CD8-positive, alpha-beta memory T cell (primary cell): ENCODE results near the gene PPAT. TPM values are rescaled to one million over a fixed set of nuclear protein-coding genes. Genes with fewer than 3 reads are reported as not detected.

Experiments
- CTCF ChIA-PET: fragments of 350-600 bp; sonication (Branson Sonifier 250); formaldehyde crosslinking; loops from one replicate; lab custom pipeline; 2021; ENCODE audit warnings: antibody characterized with exemption; lab: Charles Lee
- POLR2A ChIA-PET: fragments of 350-600 bp; sonication (Branson Sonifier 250); formaldehyde crosslinking; loops from one replicate; lab custom pipeline; 2021; ENCODE audit warnings: antibody characterized with exemption; lab: Charles Lee
- DNase-seq, 5 donors: peaks; one replicate each; pipeline versions ENCODE4 v3.0.0 to v3.0.0-alpha.2; 2020 to 2022; ENCODE audit warnings: mixed read lengths in 1 of 5
- H3K27ac ChIP-seq: one replicate; pipeline ENCODE4 v1.7.0; 2013; ENCODE audit warnings: low read depth, mild to moderate bottlenecking, low read length, moderate library complexity
- H3K27me3 ChIP-seq: 2 replicates; pipeline ENCODE4 v1.7.0; 2013; ENCODE audit warnings: low read length, mild to moderate bottlenecking; ENCODE audit not compliant: insufficient read depth, poor library complexity, severe bottlenecking
- H3K36me3 ChIP-seq: 2 replicates; pipeline ENCODE4 v1.7.0; 2013; ENCODE audit warnings: mild to moderate bottlenecking, low read length, moderate library complexity; ENCODE audit not compliant: insufficient read depth
- H3K4me1 ChIP-seq: 2 replicates; pipeline ENCODE4 v1.7.0; 2013; ENCODE audit warnings: mild to moderate bottlenecking, low read length, moderate library complexity; ENCODE audit not compliant: insufficient read depth
- H3K4me3 ChIP-seq: 2 replicates; pipeline ENCODE4 v1.7.0; 2013; ENCODE audit warnings: mild to moderate bottlenecking, low read length
- H3K9me3 ChIP-seq: 2 replicates; pipeline ENCODE4 v1.7.0; 2013; ENCODE audit warnings: mild to moderate bottlenecking, low read length
- H3K27ac Mint-ChIP-seq, 8 donors: one replicate each; pipeline ENCODE4 v1.8.0; 2020 to 2021; ENCODE audit warnings: mixed read lengths in 8 of 8, mild to moderate bottlenecking in 6 of 8, inconsistent platforms in 3 of 8, moderate library complexity in 3 of 8
- H3K27me3 Mint-ChIP-seq, 2 donors: one replicate each; pipeline ENCODE4 v1.8.0; 2020 to 2021; ENCODE audit warnings: mixed read lengths in 2 of 2, mild to moderate bottlenecking in 1 of 2, moderate library complexity in 1 of 2
- H3K36me3 Mint-ChIP-seq, 3 donors: one replicate each; pipeline ENCODE4 v1.8.0; 2020 to 2021; ENCODE audit warnings: mixed read lengths in 3 of 3, inconsistent platforms in 1 of 3, mild to moderate bottlenecking in 1 of 3
- H3K4me1 Mint-ChIP-seq, 3 donors: one replicate each; pipeline ENCODE4 v1.8.0; 2020 to 2021; ENCODE audit warnings: mixed read lengths in 3 of 3, inconsistent platforms in 1 of 3, mild to moderate bottlenecking in 1 of 3
- H3K4me3 Mint-ChIP-seq, 7 donors: one replicate each; pipeline ENCODE4 v1.8.0; 2020 to 2021; ENCODE audit warnings: mixed read lengths in 7 of 7, mild to moderate bottlenecking in 6 of 7, moderate library complexity in 4 of 7, inconsistent platforms in 2 of 7
- H3K9me3 Mint-ChIP-seq, 5 donors: one replicate each; pipeline ENCODE4 v1.8.0; 2020 to 2022; ENCODE audit warnings: mixed read lengths in 5 of 5, mild to moderate bottlenecking in 3 of 5, moderate library complexity in 2 of 5, inconsistent platforms in 1 of 5
- polyA plus RNA-seq: library from polyadenylated mRNA; unstranded; fragments of 300-500 nt; fragmentation: Illumina TruSeq; gene quantifications from one replicate; pipeline ENCODE4 v1.2.3, GENCODE V29; 2021
- total RNA-seq, 2 experiments: library from RNA; stranded (reverse); gene quantifications; one replicate each; pipeline ENCODE4 v1.2.3, GENCODE V29; 2021

Gene PPAT
- total RNA-seq (10 to 100 TPM; 58.5 to 63.1 TPM), polyA plus RNA-seq (14.0 TPM)

GRCh38 chr4:56435140-56435926, at the start of gene PPAT:
Gene PPAT (minus strand): TSS chr4:56435615. CDS start chr4:56435477, 138 bp downstream.
- H3K27me3 Mint-ChIP-seq: peaks cover 0 to 3% of the 10 kb centered on the region in 2 donors
- Histone ChIP-seq H3K9me3 (no peaks in the 10 kb centered on the region), H3K27me3 (no peaks in the 10 kb centered on the region), H3K4me1 (peaks cover 22% of the 10 kb centered on the region), H3K36me3 (no peaks in the 10 kb centered on the region), H3K27ac (peak within 1 kb of the TSS; percentile 83), H3K4me3 (peak within 1 kb of the TSS; percentile 95)
- H3K27ac Mint-ChIP-seq: peak within 1 kb of the TSS; percentile 76 to 99 (median 94)
- ChIA-PET POLR2A (interaction anchor here (0.7 to 4.9 kb wide), 12 partner anchors 8 to 890 kb away, joined by 3 to 57 read pairs (median 8); partner anchors contain the start of genes AASDH, CEP135, NOA1 and POLR2B), CTCF (interaction anchor here (0.8 to 4.7 kb wide), 20 partner anchors 11 to 543 kb away, joined by 3 to 31 read pairs (median 6); partner anchors contain the start of genes AASDH, CEP135, NOA1 and POLR2B)
- H3K4me1 Mint-ChIP-seq: peaks cover 31 to 55% (median 54%) of the 10 kb centered on the region in 3 donors
- H3K36me3 Mint-ChIP-seq: peaks cover 0 to 15% (median 0%) of the 10 kb centered on the region in 3 donors
- DNase-seq: peak; percentile 98 to 99 (median 99)
- H3K9me3 Mint-ChIP-seq: no peaks in the 10 kb centered on the region
- H3K4me3 Mint-ChIP-seq: peak within 1 kb of the TSS; percentile 87 to 96 (median 90)

DNA sequence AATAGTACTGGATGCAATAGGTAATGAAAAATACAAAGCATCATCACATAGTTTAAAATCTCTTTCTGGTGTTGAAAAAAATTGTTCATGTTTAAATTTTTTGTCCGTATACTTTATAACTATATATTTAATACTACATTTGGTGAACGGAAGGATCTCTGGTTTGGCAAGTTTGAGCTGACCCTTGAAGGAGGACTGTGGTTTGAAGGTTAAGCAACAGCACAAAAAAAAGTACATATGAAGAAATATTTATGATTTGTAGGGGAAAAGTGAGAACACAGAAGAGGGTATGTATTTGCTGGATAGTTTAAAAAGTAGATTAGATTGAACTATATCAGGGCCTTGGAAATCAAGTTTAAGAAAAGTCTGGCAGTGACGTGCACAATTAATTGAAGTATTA, 45.3 kb upstream of the PPAT start:
- H3K9me3 Mint-ChIP-seq: no peaks in the 10 kb centered on the region
- peak overlapping the region in 2 of 8 donors; percentile 28 to 32 for H3K27ac Mint-ChIP-seq
- no peaks in the 10 kb centered on the region for H3K4me1 Mint-ChIP-seq
- Histone ChIP-seq H3K4me1 (no peaks in the 10 kb centered on the region), H3K27me3 (no peaks in the 10 kb centered on the region), H3K9me3 (no peaks in the 10 kb centered on the region), H3K27ac (no peak overlapping the region), H3K36me3 (peaks cover 40% of the 10 kb centered on the region), H3K4me3 (no peak overlapping the region)
- H3K4me3 Mint-ChIP-seq: no peak overlapping the region
- POLR2A ChIA-PET: no interaction called here
- CTCF ChIA-PET: interaction anchor here (0.6 kb wide), 1 partner anchor 325 kb away, joined by 4 read pairs; no protein-coding TSS in a partner anchor
- no peak for DNase-seq
- H3K36me3 Mint-ChIP-seq: peaks cover 12 to 77% (median 22%) of the 10 kb centered on the region in 3 donors
- no peaks in the 10 kb centered on the region for H3K27me3 Mint-ChIP-seq

DNA sequence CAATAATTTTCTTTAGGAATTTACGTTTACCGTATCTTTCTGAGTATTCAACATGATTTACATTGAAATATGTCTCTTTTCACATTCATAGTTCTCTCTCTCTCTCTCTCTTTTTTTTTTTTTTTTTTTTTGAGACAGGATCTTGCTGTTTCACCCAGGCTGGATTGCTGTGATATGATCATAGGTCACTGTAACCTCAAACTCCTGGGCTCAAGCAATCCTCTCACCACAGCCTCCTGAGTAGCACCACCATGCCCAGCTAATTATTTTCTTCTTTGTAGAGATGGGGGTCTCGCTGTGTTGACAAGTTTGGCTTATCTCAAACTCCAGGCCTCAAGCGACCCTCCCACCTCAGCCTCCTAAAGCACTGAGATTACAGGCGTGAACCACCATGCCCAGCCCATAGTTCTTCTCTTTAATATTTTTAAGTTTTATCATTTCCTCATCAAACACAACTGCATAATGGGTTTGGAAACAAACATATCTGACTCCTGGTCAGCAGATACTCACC, 41.8 kb upstream of the PPAT start:
- CTCF ChIA-PET: no interaction called here
- no peaks in the 10 kb centered on the region for H3K4me1 Mint-ChIP-seq

DNA sequence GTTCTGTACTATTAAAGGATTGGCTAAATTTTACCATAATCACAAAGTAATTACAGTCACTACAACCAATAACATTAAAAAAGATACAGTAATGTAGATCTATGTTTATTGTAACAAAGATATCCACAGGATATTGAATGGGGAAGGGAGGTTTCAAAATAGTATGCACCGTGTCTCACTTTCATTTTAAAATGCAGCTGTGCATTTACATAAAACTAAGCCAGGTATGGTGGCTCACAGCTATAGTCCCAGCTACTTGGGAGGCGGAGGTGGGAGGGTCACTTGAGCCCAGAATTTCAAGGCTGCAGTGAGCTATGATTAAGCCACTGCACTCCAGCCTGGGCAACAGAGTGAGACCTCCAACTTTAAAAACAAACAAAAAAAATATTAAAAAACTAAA, 40.5 kb upstream of the PPAT start:
- Histone ChIP-seq H3K9me3 (no peaks in the 10 kb centered on the region), H3K36me3 (peaks cover 61% of the 10 kb centered on the region), H3K27ac (no peak overlapping the region), H3K4me3 (no peak overlapping the region), H3K27me3 (no peaks in the 10 kb centered on the region), H3K4me1 (no peaks in the 10 kb centered on the region)
- H3K9me3 Mint-ChIP-seq: no peaks in the 10 kb centered on the region
- peaks cover 0 to 8% (median 4%) of the 10 kb centered on the region in 3 donors for H3K4me1 Mint-ChIP-seq
- ChIA-PET CTCF (no interaction called here), POLR2A (no interaction called here)
- no peak for DNase-seq
- no peak overlapping the region for H3K4me3 Mint-ChIP-seq
- peaks cover 0 to 88% (median 24%) of the 10 kb centered on the region in 3 donors for H3K36me3 Mint-ChIP-seq
- H3K27me3 Mint-ChIP-seq: no peaks in the 10 kb centered on the region
- H3K27ac Mint-ChIP-seq: no peak overlapping the region

More for the DNA sequence above, 41.8 kb upstream of the PPAT start:
- H3K9me3 Mint-ChIP-seq: no peaks in the 10 kb centered on the region
- no peaks in the 10 kb centered on the region for H3K27me3 Mint-ChIP-seq
- POLR2A ChIA-PET: no interaction called here
- DNase-seq: no peak
- H3K27ac Mint-ChIP-seq: no peak overlapping the region
- H3K4me3 ChIP-seq: no peak overlapping the region
- no peaks in the 10 kb centered on the region for H3K9me3 ChIP-seq
- H3K4me3 Mint-ChIP-seq: no peak overlapping the region
- no peaks in the 10 kb centered on the region for H3K27me3 ChIP-seq
- peaks cover 51% of the 10 kb centered on the region for H3K36me3 ChIP-seq
- no peak overlapping the region for H3K27ac ChIP-seq
- H3K36me3 Mint-ChIP-seq: peaks cover 4 to 82% (median 21%) of the 10 kb centered on the region in 3 donors
- no peaks in the 10 kb centered on the region for H3K4me1 ChIP-seq

- POLR2A ChIA-PET: interaction anchor here (1.7 to 5.1 kb wide), 2 partner anchors 34 to 521 kb away, joined by 7 to 46 read pairs; partner anchors contain the start of genes CEP135, PAICS and PPAT
- no peak overlapping the region for H3K4me3 ChIP-seq
- H3K27me3 ChIP-seq: no peaks in the 10 kb centered on the region
- Mint-ChIP-seq H3K4me3 (peak overlapping the region; percentile 9 to 100 (median 60)), H3K4me1 (peaks cover 46 to 59% (median 57%) of the 10 kb centered on the region in 3 donors), H3K27me3 (no peaks in the 10 kb centered on the region), H3K27ac (peak overlapping the region in 7 of 8 donors; percentile 4 to 92 (median 57)), H3K9me3 (no peaks in the 10 kb centered on the region), H3K36me3 (peaks cover 0 to 57% (median 6%) of the 10 kb centered on the region in 3 donors)
- peaks cover 39% of the 10 kb centered on the region for H3K4me1 ChIP-seq
- peaks cover 26% of the 10 kb centered on the region for H3K36me3 ChIP-seq
- CTCF ChIA-PET: interaction anchor here (0.9 to 2.4 kb wide), 4 partner anchors 9 to 330 kb away, joined by 3 to 11 read pairs (median 4); partner anchors contain the start of genes PAICS and PPAT
- no peak for DNase-seq
- H3K27ac ChIP-seq: no peak overlapping the region
- no peaks in the 10 kb centered on the region for H3K9me3 ChIP-seq
Measured at GRCh38 chr4:56469489-56470210, 34.2 kb upstream of the PPAT start.

- DNase-seq: peak in 3 of 5 donors; percentile 10 to 56 (median 22)
- H3K27me3 ChIP-seq: no peaks in the 10 kb centered on the region
- POLR2A ChIA-PET: interaction anchor here (0.6 to 5.1 kb wide), 4 partner anchors 9 to 519 kb away, joined by 3 to 46 read pairs (median 5); partner anchors contain the start of genes AASDH, CEP135, PAICS and PPAT
- H3K4me3 ChIP-seq: peak overlapping the region; percentile 97
- peaks cover 17% of the 10 kb centered on the region for H3K36me3 ChIP-seq
- H3K27ac Mint-ChIP-seq: peak overlapping the region; percentile 92 to 100 (median 98)
- no peaks in the 10 kb centered on the region for H3K9me3 Mint-ChIP-seq
- H3K27me3 Mint-ChIP-seq: no peaks in the 10 kb centered on the region
- peaks cover 48% of the 10 kb centered on the region for H3K4me1 ChIP-seq
- CTCF ChIA-PET: interaction anchor here (1.1 to 2.4 kb wide), 4 partner anchors 32 to 520 kb away, joined by 3 to 11 read pairs (median 6); partner anchors contain the start of genes CEP135, PAICS and PPAT
- H3K4me1 Mint-ChIP-seq: peaks cover 56 to 72% (median 63%) of the 10 kb centered on the region in 3 donors
- peaks cover 0 to 48% (median 6%) of the 10 kb centered on the region in 3 donors for H3K36me3 Mint-ChIP-seq
- H3K27ac ChIP-seq: peak overlapping the region; percentile 96
- H3K4me3 Mint-ChIP-seq: peak overlapping the region; percentile 93 to 100 (median 98)
- no peaks in the 10 kb centered on the region for H3K9me3 ChIP-seq
Measured at GRCh38 chr4:56468097-56468422, 32.6 kb upstream of the PPAT start.
